Mesenchymal stem cell (in vitro differentiated cells and primary cell): ENCODE results near the gene ASMTL.
"Not testable (repeated sequence)": the region's sequence is repeated elsewhere in the genome, so short reads cannot be mapped to it uniquely, and the experiment has no call there.

Experiments
- DNase-seq: peaks from one replicate; pipeline ENCODE4 v3.0.0-alpha.2; 2013
- H2AFZ ChIP-seq: one replicate; pipeline ENCODE4 v1.6.1; 2013; ENCODE audit warnings: low read depth, mild to moderate bottlenecking, control low read depth, inconsistent platforms, low read length, moderate library complexity
- H2AK5ac ChIP-seq: 2 replicates; pipeline ENCODE4 v1.6.1; 2013; ENCODE audit warnings: low read length, moderate library complexity, mild to moderate bottlenecking, inconsistent platforms; ENCODE audit not compliant: severe bottlenecking
- H2BK120ac ChIP-seq: one replicate; pipeline ENCODE4 v1.6.1; 2013; ENCODE audit warnings: low read depth, mild to moderate bottlenecking, inconsistent platforms, low read length, moderate library complexity
- H2BK12ac ChIP-seq, 2 experiments: one replicate each; pipeline ENCODE4 v1.6.1; 2013; ENCODE audit warnings: inconsistent platforms in 2 of 2, low read length in 2 of 2, mild to moderate bottlenecking in 2 of 2, moderate library complexity in 2 of 2, control low read depth in 1 of 2
- H2BK15ac ChIP-seq: one replicate; pipeline ENCODE4 v1.6.1; 2013; ENCODE audit warnings: mild to moderate bottlenecking, low read depth, inconsistent platforms; ENCODE audit not compliant: poor library complexity, severe bottlenecking
- H2BK5ac ChIP-seq: 2 replicates; pipeline ENCODE4 v1.6.1; 2013; ENCODE audit warnings: low read depth, mild to moderate bottlenecking, low read length, control low read depth, inconsistent platforms; ENCODE audit not compliant: poor library complexity, severe bottlenecking
- H3K14ac ChIP-seq, 2 experiments: one replicate each; pipeline ENCODE4 v1.6.1; 2013; ENCODE audit warnings: inconsistent platforms in 2 of 2, low read length in 2 of 2, control low read depth in 1 of 2, mild to moderate bottlenecking in 1 of 2, moderate library complexity in 1 of 2
- H3K18ac ChIP-seq, 2 experiments: one replicate each; pipeline ENCODE4 v1.6.1; 2013; ENCODE audit warnings: inconsistent platforms in 2 of 2, low read length in 2 of 2, control low read depth in 1 of 2, low read depth in 1 of 2, mild to moderate bottlenecking in 1 of 2
- H3K23ac ChIP-seq, 2 experiments: one replicate each; pipeline ENCODE4 v1.6.1; 2013; ENCODE audit warnings: inconsistent platforms in 2 of 2, low read length in 2 of 2, mild to moderate bottlenecking in 2 of 2, moderate library complexity in 2 of 2, control low read depth in 1 of 2
- H3K27ac ChIP-seq: 2 replicates; pipeline ENCODE4 v1.5.1; 2013; ENCODE audit warnings: mild to moderate bottlenecking, moderate library complexity, low read length, control low read depth, inconsistent platforms; ENCODE audit not compliant: poor library complexity, severe bottlenecking
- H3K27me3 ChIP-seq, 2 experiments: 2 replicates each; pipeline versions ENCODE4 v1.6.1 to v1.7.0; 2013; ENCODE audit warnings: low read length in 2 of 2, mild to moderate bottlenecking in 2 of 2, moderate library complexity in 2 of 2, control low read depth in 1 of 2, inconsistent platforms in 1 of 2; ENCODE audit not compliant: control insufficient read depth in 1 of 2, insufficient read depth in 1 of 2
- H3K36me3 ChIP-seq, 2 experiments: 2 replicates each; pipeline versions ENCODE4 v1.6.1 to v1.7.0; 2013; ENCODE audit warnings: low read length in 2 of 2, control low read depth in 1 of 2, inconsistent platforms in 1 of 2, low read depth in 1 of 2, mild to moderate bottlenecking in 1 of 2; ENCODE audit not compliant: insufficient read depth in 2 of 2, control insufficient read depth in 1 of 2
- H3K4ac ChIP-seq, 2 experiments: one replicate each; pipeline ENCODE4 v1.6.1; 2013; ENCODE audit warnings: inconsistent platforms in 2 of 2, low read length in 2 of 2, mild to moderate bottlenecking in 2 of 2, moderate library complexity in 2 of 2, control low read depth in 1 of 2, low read depth in 1 of 2
- H3K4me1 ChIP-seq: 2 replicates; pipeline ENCODE4 v1.6.1; 2013; ENCODE audit warnings: low read depth, low read length, control low read depth; ENCODE audit not compliant: control insufficient read depth, insufficient read depth
- H3K4me2 ChIP-seq: 2 replicates; pipeline ENCODE4 v1.6.1; 2013; ENCODE audit warnings: low read length, mild to moderate bottlenecking, inconsistent platforms; ENCODE audit not compliant: poor library complexity, severe bottlenecking
- H3K4me3 ChIP-seq, 2 experiments: 2 replicates each; pipeline versions ENCODE4 v1.5.1 to v1.7.0; 2013; ENCODE audit warnings: low read length in 2 of 2, mild to moderate bottlenecking in 2 of 2, control low read depth in 1 of 2, low read depth in 1 of 2; ENCODE audit not compliant: insufficient read depth in 1 of 2
- H3K79me1 ChIP-seq: replicated peaks from 2 replicates; pipeline ENCODE4 v1.6.1; 2013; ENCODE audit warnings: mild to moderate bottlenecking, control low read depth, low read length, inconsistent platforms; ENCODE audit not compliant: poor library complexity, severe bottlenecking
- H3K9ac ChIP-seq: 2 replicates; pipeline ENCODE4 v1.7.0; 2013; ENCODE audit warnings: mild to moderate bottlenecking, low read length, moderate library complexity
- H3K9me3 ChIP-seq: 2 replicates; pipeline ENCODE4 v1.7.0; 2013; ENCODE audit warnings: mild to moderate bottlenecking, low read length; ENCODE audit not compliant: control insufficient read depth
- H4K8ac ChIP-seq: one replicate; pipeline ENCODE4 v1.6.1; 2013; ENCODE audit warnings: inconsistent platforms, mild to moderate bottlenecking, low read length, moderate library complexity
- H4K91ac ChIP-seq: one replicate; pipeline ENCODE4 v1.6.1; 2013; ENCODE audit warnings: mild to moderate bottlenecking, low read length, inconsistent platforms
- WGBS: methylation state at CpG from one replicate; pipeline ENCODE4 v1.1.7; 2013; ENCODE audit warnings: mixed read lengths; 5-methylcytosine and 5-hydroxymethylcytosine counted together

Gene ASMTL

DNA sequence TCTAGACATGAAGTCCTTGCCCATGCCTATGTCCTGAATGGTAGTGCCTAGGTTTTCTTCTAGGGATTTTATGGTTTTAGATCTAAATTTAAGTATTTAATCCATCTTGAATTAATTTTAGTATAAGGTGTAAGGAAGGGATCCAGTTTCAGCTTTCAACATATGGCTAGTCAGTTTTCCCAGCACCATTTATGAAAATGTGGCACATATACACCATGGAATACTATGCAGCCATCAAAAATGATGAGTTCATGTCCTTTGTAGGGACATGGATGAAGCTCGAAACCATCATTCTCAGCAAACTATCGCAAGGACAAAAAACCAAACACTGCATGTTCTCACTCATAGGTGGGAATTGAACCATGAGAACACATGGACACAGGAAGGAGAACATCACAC lies 29.8 kb upstream of the ASMTL start:
- not testable (repeated sequence) for H3K4me3 ChIP-seq, H2AK5ac ChIP-seq, H3K27ac ChIP-seq, H3K23ac ChIP-seq, H3K4me1 ChIP-seq, H3K36me3 ChIP-seq, H2BK120ac ChIP-seq, H2BK12ac ChIP-seq, H3K14ac ChIP-seq, H2AFZ ChIP-seq, H3K4ac ChIP-seq, H3K79me1 ChIP-seq, H2BK15ac ChIP-seq, H3K9ac ChIP-seq, H3K18ac ChIP-seq, H4K91ac ChIP-seq, H3K4me2 ChIP-seq, DNase-seq, H4K8ac ChIP-seq, H2BK5ac ChIP-seq
- Histone ChIP-seq H3K27me3 (peaks cover 2 to 15% of the 10 kb centered on the region in 2 experiments), H3K9me3 (peaks cover 11% of the 10 kb centered on the region)
- no CpG with 5 or more reads among the region's 2 CpGs for WGBS

- Histone ChIP-seq H3K27me3 (peaks cover 3 to 15% of the 10 kb centered on the region in 2 experiments), H3K79me1 (no peaks in the 10 kb centered on the region), H2BK12ac (peak overlapping the region in 1 of 2 experiments; percentile 29), H2AFZ (peak overlapping the region; percentile 6), H3K4me3 (peak overlapping the region in 1 of 2 experiments; percentile 14), H3K9me3 (peaks cover 11% of the 10 kb centered on the region), H3K23ac (no peak overlapping the region), H4K8ac (peak overlapping the region; percentile 73), H3K4ac (no peak overlapping the region), H3K4me1 (peaks cover 8% of the 10 kb centered on the region), H3K27ac (peak overlapping the region; percentile 15), H3K14ac (no peak overlapping the region), H3K36me3 (no peaks in the 10 kb centered on the region), H4K91ac (peak overlapping the region; percentile 83), H2AK5ac (no peak overlapping the region), H2BK5ac (no peak overlapping the region), H2BK120ac (peak overlapping the region; percentile 27), H3K9ac (peak overlapping the region; percentile 68), H3K18ac (no peak overlapping the region), H2BK15ac (peak overlapping the region; percentile 20), H3K4me2 (peak overlapping the region; percentile 72)
- 17% methylated on average over 26 of the region's 26 CpGs for WGBS
- peak; percentile 89 for DNase-seq
These were observed 29.2 kb upstream of the ASMTL start for GRCh38 chrX:1481636-1482529.

- H3K4me1 ChIP-seq = peaks cover 8% of the 10 kb centered on the region
- no peaks in the 10 kb centered on the region for H3K79me1 ChIP-seq
- H3K4me3 ChIP-seq = no peak overlapping the region
- H3K14ac ChIP-seq = no peak overlapping the region
- no peak overlapping the region for H3K4me2 ChIP-seq
- H3K18ac ChIP-seq = no peak overlapping the region
- H2AFZ ChIP-seq = no peak overlapping the region
- H2BK5ac ChIP-seq = no peak overlapping the region
- peaks cover 3 to 11% of the 10 kb centered on the region in 2 experiments for H3K27me3 ChIP-seq
- no peak overlapping the region for H2BK15ac ChIP-seq
- H3K27ac ChIP-seq = no peak overlapping the region
- no peaks in the 10 kb centered on the region for H3K36me3 ChIP-seq
- 86% methylated on average over 7 of the region's 8 CpGs for WGBS
- no peak for DNase-seq
- H3K9ac ChIP-seq = no peak overlapping the region
- H2BK12ac ChIP-seq = no peak overlapping the region
- no peak overlapping the region for H3K23ac ChIP-seq
- H4K91ac ChIP-seq = no peak overlapping the region
- H2BK120ac ChIP-seq = no peak overlapping the region
- peaks cover 11% of the 10 kb centered on the region for H3K9me3 ChIP-seq
- H3K4ac ChIP-seq = no peak overlapping the region
- H4K8ac ChIP-seq = no peak overlapping the region
- H2AK5ac ChIP-seq = no peak overlapping the region
These were observed 27.5 kb upstream of the ASMTL start for GRCh38 chrX:1480082-1480785.

DNA sequence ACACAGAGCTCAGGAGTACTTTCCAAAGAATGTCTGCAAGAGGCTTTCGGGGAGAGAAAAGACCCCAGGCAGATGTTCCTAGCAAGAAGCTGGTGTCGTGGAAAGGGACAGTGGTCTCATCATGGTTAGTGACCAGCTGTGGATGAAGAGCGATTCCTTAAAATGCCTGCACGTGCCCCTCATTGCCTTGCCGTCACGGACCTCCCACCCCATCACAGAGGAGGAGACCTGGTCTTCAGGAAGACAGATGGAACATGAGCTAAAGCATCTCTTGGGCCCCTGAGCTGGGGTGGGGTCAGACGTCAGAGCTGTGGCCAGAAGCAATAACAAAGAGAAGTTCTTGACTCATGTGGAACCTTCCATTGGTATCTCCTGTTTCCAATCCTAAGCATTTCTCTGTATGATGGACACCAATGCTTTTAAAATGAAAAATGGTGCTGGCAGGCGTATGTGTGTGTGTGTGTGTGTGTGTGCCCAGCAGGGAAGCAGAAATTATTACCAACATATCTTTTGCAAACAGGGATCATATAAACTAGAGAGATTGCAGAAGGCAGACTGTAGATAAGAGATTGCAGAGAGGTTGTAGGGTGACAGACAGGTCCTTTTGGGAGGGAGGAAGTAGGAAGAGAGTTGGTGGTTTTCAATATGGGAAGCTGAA lies 25.2 kb upstream of the ASMTL start:
- Histone ChIP-seq H4K8ac (no peak overlapping the region), H3K27me3 (peaks cover 3% of the 10 kb centered on the region in 2 experiments), H3K18ac (no peak overlapping the region), H2AFZ (no peak overlapping the region), H2BK15ac (no peak overlapping the region), H2BK12ac (no peak overlapping the region), H3K4ac (no peak overlapping the region), H2AK5ac (no peak overlapping the region), H3K79me1 (no peaks in the 10 kb centered on the region), H3K4me3 (no peak overlapping the region), H3K23ac (no peak overlapping the region), H3K27ac (no peak overlapping the region), H3K9ac (no peak overlapping the region), H3K4me1 (peaks cover 8% of the 10 kb centered on the region), H2BK120ac (no peak overlapping the region), H3K9me3 (peaks cover 11% of the 10 kb centered on the region), H3K14ac (no peak overlapping the region), H2BK5ac (no peak overlapping the region), H3K36me3 (no peaks in the 10 kb centered on the region), H4K91ac (no peak overlapping the region), H3K4me2 (no peak overlapping the region)
- WGBS = 86% methylated on average over 7 of the region's 8 CpGs
- DNase-seq = no peak
